Urothelium cell line (cell line): Measurements from ENCODE around the gene AKT1S1.

Experiments
- DNase-seq: peaks from one replicate; pipeline ENCODE4 v3.0.0; 2011; ENCODE audit warnings: low spot score, mixed read lengths
- FAIRE-seq: peaks from 2 replicates; lab custom pipeline; 2011; peaks lifted over from hg19 to GRCh38; lab: Jason Lieb, UNC

AKT1S1 gene

DNA sequence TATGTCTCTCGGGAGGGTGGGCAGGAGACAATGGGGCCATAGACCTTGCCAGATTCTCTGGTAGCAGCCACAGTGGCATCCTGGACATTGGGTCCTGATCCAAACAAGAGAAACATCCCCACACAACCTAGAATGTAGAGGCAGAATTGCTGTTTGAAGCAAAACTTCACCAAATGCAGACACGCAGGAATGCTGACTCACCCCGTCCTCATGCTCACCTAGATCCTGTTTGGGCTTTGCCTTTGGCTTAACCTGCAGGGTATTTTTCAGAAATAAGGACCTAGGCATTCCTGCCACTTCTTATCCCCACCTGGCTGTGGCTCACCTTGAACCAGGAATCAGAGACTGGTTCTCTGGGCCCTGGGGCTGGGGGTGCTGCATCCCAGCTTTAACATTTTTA lies 7.6 kb upstream of the AKT1S1 start:
- no peak for DNase-seq
- no peak for FAIRE-seq

DNA sequence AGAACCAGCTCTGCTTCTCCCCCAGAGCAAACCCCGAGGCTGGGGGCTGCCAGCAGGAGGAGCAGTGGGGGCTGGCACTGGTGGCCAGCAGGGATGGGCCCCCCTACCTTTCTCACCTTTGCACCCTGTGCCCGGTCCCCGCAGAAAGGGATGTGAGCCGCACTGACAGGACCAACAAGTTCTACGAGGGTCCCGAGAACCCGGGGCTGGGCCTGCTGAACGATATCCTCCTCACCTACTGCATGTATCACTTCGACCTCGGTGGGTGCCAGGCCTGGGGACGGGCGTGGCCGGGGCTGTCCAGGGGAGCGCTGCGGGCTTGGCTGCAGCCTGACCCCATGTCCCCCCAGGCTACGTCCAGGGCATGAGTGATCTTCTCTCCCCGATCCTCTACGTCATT lies 7.0 kb upstream of the AKT1S1 start:
- FAIRE-seq = no peak
- DNase-seq = no peak

- FAIRE-seq (no peak), DNase-seq (no peak)
Measured at GRCh38 chr19:49883094-49883493, 5.9 kb upstream of the AKT1S1 start.

DNA sequence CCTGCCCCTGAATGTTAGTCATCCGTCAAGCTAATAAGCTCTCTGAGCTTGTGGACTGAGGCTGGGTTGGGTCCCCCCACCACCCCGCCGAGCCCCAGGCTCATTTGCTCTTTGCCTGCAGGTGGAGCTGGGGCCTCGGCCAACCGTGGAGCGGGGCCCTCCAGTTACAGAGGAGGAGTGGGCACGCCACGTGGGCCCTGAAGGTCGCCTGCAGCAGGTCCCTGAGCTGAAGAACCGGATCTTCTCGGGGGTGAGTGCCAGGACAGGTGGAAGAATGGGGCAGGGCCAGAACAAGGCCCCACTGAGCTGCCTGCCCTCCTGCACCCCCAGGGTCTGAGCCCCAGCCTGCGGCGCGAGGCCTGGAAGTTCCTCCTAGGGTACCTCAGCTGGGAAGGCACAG lies 5.5 kb upstream of the AKT1S1 start:
- no peak for FAIRE-seq
- DNase-seq = no peak

DNA sequence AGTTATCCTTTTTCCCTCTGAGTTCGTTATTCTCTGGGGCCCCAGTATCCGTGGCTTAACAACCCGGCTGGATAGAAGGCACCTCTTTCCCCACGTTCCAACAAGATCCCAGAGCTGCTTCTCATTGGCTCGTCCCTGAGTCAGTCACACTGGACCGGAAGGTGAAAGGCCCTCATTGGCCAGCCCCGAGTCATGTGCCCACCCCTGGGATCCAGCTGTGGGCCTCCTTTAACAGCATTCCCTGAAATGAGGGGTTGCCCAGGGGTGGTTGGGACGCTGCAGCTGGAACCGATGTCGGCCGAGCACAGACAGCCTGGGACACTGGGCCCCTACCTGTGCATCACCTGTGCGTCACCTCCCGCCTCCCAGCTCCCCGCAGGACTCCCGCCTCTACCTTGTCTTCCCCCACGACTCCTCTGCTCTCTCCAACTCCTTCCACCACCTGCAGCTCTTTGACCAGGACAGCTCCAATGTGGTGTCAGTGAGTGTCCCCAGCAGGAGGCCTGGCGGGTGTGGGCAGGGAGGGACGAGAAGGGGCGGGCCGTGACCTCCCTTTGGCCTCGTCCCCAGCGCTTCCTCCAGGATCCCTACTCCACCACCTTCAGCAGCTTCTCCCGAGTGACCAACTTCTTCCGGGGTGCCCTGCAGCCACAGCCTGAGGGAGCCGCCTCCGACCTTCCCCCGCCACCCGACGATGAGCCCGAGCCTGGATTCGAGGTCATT lies 4.7 kb upstream of the AKT1S1 start:
- FAIRE-seq = no peak
- DNase-seq = no peak

DNA sequence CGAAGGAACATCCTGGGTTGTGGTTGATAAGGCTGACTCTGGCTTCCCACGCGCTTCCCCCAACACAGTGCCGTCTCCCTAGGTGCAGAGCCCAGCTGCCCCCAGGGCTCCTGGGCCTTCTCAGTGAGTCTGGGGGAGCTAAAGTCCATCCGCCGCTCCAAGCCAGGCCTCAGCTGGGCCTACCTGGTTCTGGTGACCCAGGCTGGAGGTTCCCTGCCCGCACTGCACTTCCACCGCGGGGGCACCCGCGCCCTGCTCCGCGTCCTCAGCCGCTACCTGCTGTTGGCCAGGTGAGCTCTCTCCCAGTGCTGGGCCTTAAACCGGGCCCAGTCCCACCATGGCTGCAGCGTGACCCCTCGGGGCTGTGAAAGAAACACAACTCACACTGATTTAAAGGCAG lies 4.0 kb upstream of the AKT1S1 start:
- DNase-seq = no peak
- FAIRE-seq = no peak

- no peak for DNase-seq
- no peak for FAIRE-seq
Measured at GRCh38 chr19:49880162-49880869, 3.2 kb upstream of the AKT1S1 start.

DNA sequence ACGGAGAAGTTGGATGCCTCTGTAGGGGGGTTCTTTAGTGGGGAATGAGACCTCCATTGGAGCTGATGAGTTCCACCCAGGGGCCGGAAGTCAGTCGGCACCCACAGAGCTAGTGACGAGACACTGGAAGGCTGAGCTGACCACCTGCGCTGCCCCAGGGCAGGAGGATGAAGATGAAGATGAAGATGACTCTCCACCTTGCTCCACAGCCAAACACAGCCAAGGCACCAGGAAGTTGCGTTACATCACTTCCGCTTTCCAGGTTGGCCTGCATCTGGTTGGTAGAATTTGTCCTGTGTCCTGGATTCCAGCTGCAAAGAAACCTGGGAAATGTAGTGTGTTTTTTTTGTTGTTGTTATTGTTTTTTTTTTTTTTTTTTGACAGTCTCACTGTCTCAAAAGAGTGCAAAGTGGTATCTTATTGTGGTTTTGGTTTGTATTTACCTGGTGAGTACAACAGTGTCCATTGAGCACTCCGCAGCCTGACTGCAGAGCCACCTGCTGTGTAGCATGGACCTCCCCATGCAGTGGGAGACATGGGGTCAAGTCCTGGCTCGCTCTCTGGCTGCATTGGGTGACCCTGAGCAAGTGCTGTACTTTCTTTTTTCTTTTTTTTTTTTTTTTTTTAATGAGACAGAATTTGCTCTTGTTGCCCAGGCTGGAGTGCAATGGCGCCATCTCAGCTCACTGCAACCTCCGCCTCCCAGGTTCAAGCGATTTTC lies 2.2 kb upstream of the AKT1S1 start:
- no peak for FAIRE-seq

DNA sequence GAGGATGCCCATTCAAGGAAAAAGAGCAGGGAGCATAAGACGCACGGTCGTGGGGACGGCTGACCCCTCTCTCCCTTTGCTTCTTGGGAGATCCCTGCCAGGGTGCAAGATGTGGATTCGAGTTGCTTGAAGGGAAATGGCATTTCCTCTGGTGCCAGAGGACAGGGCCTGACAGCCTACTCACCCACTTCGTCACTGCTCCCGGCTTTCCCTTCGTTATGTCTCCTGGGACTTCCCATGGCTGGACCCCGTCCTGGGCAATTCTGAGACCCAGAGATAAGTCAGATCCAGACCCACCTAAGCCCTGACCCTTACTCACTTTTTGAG lies 1.6 kb upstream of the AKT1S1 start:
- FAIRE-seq (no peak), DNase-seq (no peak)

More for the DNA sequence above, 2.2 kb upstream of the AKT1S1 start:
- DNase-seq = no peak

DNA sequence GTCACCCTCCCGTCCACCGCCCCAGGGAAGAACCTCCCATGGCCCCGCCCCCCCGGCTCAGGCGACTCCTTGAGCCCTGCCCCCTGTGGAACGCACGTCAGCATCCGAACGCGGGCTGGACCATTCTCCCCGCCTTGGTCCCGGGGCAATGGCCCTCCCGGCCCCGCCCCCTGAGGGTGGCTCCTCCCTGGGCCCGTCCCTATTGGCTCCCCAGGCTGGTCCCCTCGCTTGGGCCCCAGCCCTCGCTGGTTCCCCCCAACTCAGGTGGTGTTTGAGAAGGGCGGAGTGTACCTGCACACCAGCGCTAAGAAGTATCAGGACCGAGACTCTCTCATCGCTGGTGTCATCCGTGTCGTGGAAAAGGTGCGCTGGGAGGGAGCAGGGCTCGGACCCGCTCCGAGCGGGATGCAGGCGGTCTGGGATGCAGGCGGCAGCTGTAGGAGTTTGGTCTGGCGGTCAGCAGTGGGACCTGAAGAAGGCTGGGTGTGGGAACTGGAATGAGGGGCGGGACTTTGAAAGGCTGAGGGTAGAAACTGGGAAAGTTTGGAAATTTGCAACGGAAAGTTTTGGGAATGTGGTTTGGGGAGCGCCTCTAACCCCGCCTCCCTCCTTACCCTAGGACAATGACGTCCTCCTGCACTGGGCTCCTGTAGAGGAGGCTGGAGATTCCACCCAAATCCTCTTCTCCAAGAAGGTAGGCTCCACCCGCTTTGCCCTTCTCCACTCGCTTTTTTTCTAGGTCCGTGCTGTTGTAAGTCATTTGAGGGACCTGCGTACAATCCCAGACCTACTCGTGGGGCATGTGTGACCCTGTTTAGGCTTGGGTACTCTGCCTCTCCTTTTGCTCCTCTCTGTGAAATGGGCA lies 956 bp upstream of the AKT1S1 start:
- peak; percentile 98 for DNase-seq
- no peak for FAIRE-seq

DNA sequence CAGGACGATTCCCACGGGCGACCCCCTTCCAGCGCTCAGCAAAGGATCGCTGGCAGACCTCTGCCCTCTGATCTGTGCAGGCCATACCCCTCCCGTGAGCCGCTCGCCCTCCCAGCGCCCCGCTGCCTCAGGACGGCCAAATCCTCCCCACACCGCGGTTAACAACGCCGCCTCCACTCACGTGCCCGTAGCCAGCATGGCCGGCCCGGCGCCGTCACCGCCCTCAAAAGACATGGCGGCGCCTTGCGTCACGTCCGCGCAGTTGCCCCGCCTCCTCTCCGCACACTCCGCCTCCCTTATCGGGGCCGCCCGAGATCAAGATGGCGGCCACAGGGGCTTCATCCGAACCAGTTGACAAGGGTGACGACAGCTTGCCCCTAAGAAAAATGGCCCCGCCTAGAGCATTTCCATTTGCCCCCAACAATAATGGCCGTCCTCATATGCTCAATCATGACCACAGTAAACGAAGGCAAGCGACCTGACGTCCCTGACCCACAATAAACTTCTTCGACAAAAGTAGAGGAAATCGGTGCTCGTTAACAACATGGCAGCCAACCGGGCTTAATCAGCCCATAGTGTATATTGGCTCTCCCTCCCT lies 634 bp downstream of the AKT1S1 start:
- FAIRE-seq = peak; percentile 92

DNA sequence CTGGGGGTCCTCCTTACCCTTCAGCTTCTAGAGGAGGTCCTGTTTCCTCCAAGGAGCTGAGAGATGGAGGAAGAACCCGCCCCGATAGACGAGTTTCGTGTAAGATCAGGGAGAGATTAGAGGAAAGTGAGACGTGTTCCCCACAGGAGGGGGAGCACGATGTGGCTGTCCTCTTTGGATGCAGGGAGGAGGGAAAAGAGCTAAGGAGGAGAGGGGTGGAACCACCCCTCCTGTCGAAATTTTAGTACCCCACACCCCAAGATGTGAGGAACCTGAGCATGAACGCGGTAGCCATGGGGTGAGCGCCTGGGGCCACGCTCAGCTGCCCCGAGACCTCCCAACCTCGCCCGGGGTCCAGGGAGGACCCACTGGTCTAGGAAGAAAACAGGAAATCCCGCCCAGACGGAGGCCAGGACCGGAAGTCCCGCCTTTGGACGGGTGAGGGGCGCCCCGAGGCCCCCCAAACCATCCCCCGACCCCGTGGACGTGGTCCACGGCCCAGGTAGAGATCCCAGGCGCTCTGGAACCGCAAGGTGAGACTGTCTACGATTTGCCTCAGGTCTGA lies 1.2 kb downstream of the AKT1S1 start:
- FAIRE-seq (no peak), DNase-seq (peak; percentile 56)

More for the DNA sequence above, 634 bp downstream of the AKT1S1 start:
- DNase-seq = peak; percentile 86

DNA sequence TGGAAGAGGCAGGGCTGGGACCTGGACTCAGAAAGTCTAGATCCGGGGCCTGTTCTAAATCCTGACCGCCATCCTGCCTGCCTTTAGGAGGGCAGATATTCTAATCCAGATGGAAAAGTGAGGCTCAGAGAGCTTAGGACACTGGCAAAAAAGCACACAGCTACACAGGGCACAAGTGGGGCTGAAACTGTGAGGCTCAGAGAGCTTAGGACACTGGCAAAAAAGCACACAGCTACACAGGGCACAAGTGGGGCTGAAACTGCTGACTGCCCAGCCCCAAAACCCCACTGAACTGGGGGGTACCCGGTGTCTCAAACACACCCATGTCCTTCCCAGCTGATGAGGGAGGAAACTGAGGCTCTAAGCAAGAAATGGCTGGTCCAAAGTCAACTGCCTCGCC lies 2.0 kb downstream of the AKT1S1 start:
- DNase-seq (no peak), FAIRE-seq (no peak)

DNA sequence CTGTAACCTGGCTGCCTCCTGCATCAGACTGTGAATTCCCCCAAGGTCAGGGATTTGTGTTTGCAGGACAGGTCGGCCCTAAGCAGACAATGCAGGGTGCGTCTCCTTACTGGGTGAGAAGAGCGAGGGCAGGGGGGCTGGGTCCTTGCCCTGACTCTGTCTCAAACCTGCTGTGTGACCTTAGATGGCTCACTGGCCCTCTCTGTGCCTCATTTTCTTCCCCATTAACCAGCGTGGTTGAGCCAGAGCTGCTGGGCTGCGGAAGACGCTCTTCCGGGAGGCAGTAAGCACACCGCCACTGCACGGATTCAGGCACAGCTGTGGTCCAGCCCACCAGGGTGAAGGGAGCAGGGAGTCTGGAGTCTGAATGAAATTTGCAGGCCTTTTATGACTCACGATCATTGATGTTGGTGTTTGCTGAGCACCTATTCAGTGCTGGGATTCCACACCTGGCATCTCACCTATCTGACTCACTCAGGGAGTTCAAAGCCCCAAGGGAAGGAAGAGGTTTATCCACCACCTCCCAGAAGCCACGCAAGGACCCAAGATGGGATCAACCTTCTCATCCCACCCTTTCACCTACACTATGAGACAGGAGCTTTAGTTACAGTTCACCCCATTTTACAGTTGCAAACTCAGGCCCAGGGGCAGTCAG lies 2.5 kb downstream of the AKT1S1 start:
- FAIRE-seq (no peak), DNase-seq (no peak)

GRCh38 chr19:49873834-49874233 lies 3.3 kb downstream of the AKT1S1 start:
- no peak for FAIRE-seq
- no peak for DNase-seq

- no peak for FAIRE-seq
- no peak for DNase-seq
Measured at GRCh38 chr19:49873129-49873521, 4.0 kb downstream of the AKT1S1 start.

DNA sequence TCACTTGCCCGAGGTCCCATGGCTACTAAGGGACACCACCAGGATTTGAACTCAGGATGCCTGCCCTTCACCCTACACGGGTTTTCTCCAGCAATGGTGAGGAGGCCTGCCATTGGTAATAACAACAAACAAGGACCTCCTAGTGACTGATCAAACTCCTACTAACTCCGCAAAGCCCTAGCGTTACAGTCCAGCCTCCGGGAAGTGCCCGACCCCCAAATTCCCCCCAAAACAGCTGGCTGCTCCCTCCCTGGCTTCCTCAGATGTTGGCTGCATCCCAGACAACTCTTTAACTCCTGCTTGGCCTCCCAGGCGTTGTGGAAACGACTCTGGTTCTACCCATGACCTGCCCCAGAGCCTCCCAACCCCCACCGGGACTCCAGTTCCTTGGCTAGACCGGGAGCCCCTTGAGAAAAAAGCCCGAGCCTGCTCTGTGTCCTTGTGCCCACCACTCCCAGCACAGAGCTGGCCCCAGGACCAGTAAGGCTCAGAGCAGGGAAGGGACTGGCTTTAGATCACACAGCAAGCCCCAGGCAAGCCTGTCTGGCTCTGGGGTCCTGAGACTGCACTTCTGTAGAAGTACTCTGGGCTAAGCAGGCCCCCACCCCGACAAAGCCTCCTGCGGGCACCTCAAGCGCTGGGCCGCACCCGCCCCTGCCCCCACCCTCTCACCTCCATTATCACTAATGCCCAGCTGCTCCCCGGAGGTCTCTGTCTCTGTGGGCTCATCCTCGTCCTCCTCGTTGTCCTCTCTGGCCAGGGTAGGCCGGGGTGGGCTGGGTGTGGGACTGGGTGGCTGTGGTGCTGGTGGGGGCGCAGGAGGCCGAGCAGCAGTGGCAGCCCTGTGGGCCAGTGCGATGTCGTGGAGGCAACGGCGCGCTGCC lies 4.7 kb downstream of the AKT1S1 start:
- FAIRE-seq (no peak), DNase-seq (no peak)

DNA sequence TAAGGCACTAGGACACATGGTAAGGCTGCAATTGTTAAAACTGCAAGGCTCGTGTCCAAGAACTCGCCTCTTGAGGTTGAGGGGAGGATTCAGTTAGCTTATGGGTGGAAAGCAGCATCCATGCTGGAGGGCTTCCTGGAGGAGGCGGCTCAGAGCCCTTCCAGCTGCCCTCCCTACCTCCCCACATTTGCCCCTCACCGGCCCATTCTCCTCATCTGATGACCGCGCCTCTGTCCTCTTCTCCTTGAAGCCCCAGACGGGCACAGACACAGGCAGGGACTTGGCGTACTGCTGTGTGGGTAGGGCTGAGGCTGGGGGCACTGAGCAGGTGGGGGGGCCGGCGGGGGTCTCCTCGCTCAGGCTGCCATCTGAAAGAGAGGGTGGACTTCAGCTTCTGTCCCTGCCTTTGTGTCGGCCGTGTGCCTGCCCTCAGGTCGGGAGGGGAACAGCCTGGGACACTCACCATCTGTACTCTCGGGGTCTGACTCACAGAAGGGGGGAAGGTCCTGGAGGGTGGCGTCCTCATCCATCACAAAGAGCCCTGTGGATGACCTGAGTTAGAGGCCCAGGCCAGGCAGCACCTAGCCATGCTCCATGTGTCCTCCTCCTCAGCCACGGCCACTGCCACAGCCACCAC lies 5.7 kb downstream of the AKT1S1 start:
- DNase-seq = no peak
- no peak for FAIRE-seq
